K562 (cell line): ENCODE measurements around the gene IL17REL. TPM values are rescaled to one million over a fixed set of nuclear protein-coding genes. Genes with fewer than 3 reads are reported as not detected.

Source experiments
- BRCA1 ChIP-seq, 2 experiments: fragments of 450-650 bp in 1 of 2; sonication (generic) in 1 of 2; formaldehyde crosslinking in 1 of 2; IDR thresholded peaks; 2 replicates each; pipeline versions ENCODE4 v1.5.0 to v1.6.1; 2017 to 2020; ENCODE audit warnings: mild to moderate bottlenecking in 1 of 2, missing genetic modification reagents in 1 of 2
- CBX1 ChIP-seq: sonication (generic); IDR thresholded peaks from 2 replicates; pipeline ENCODE4 v1.6.1; 2016; ENCODE audit warnings: antibody characterized with exemption, low read depth, mild to moderate bottlenecking
- CREM ChIP-seq: IDR thresholded peaks from 2 replicates; pipeline ENCODE4 v1.6.1; 2014; ENCODE audit warnings: antibody characterized with exemption, low read depth
- CTCF ChIP-seq, 3 experiments: IDR thresholded peaks in 2 of 3; conservative IDR thresholded peaks in 1 of 3; 2 replicates each; pipeline ENCODE4 v1.5.1; 2011 to 2012; ENCODE audit warnings: low read length in 3 of 3, mild to moderate bottlenecking in 3 of 3, control low read depth in 2 of 3, improper control_type of control experiment in 1 of 3, inconsistent platforms in 1 of 3, low read depth in 1 of 3, mixed read lengths in 1 of 3, moderate library complexity in 1 of 3; ENCODE audit not compliant: insufficient read depth in 2 of 3
- DEAF1 ChIP-seq: fragments of 450-650 bp; formaldehyde crosslinking; IDR thresholded peaks from 2 replicates; pipeline ENCODE4 v1.4.0; 2020; ENCODE audit warnings: mild to moderate bottlenecking, moderate library complexity
- KLF10 ChIP-seq: fragments of 250-450 bp; sonication (Bioruptor Pico); IDR thresholded peaks from 2 replicates; pipeline ENCODE4 v1.6.1; 2021; ENCODE audit warnings: matching md5 sums
- MTA1 ChIP-seq: fragments of 450-650 bp; IDR thresholded peaks from 2 replicates; pipeline ENCODE4 v1.6.1; 2017; ENCODE audit warnings: borderline replicate concordance
- NFE2L1 ChIP-seq: fragments of 450-650 bp; IDR thresholded peaks from 2 replicates; pipeline ENCODE4 v1.6.1; 2016; ENCODE audit warnings: missing genetic modification characterization, low read depth, mild to moderate bottlenecking, missing compliant biosample characterization, moderate library complexity, borderline replicate concordance
- RAD21 ChIP-seq, 2 experiments: fragments of 250-450 bp in 1 of 2; fragments of 450-650 bp in 1 of 2; sonication (Bioruptor Pico) in 1 of 2; formaldehyde crosslinking in 1 of 2; IDR thresholded peaks in 1 of 2; conservative IDR thresholded peaks in 1 of 2; 2 replicates each; pipeline versions ENCODE4 v1.4.0 to v1.8.0; 2020 to 2022; ENCODE audit warnings: mild to moderate bottlenecking in 2 of 2, moderate library complexity in 1 of 2
- RB1 ChIP-seq: fragments of 450-650 bp; IDR thresholded peaks from 2 replicates; pipeline ENCODE4 v1.6.1; 2017; ENCODE audit warnings: low read depth, mild to moderate bottlenecking
- TOE1 ChIP-seq, 2 experiments: fragments of 450-650 bp in 1 of 2; sonication (generic) in 1 of 2; formaldehyde crosslinking in 1 of 2; IDR thresholded peaks; 2 replicates each; pipeline versions ENCODE4 v1.7.1 to v1.8.0; 2016 to 2022; ENCODE audit warnings: borderline replicate concordance in 2 of 2, mild to moderate bottlenecking in 2 of 2, antibody characterized with exemption in 1 of 2, inconsistent platforms in 1 of 2, low read depth in 1 of 2, missing genetic modification reagents in 1 of 2, moderate library complexity in 1 of 2
- U2AF1 ChIP-seq: fragments of 200-400 bp; formaldehyde crosslinking; optimal IDR thresholded peaks from 2 replicates; pipeline ENCODE3; 2017; ENCODE audit warnings: mild to moderate bottlenecking, low read depth, low read length, moderate library complexity
- USF2 ChIP-seq: sonication (generic); formaldehyde crosslinking; IDR thresholded peaks from 2 replicates; pipeline ENCODE4 v1.5.0; 2020; ENCODE audit warnings: missing genetic modification reagents
- YY1 ChIP-seq, 3 experiments: IDR thresholded peaks; 2 replicates each; pipeline ENCODE4 v1.6.1; 2011; ENCODE audit warnings: low read length in 2 of 3, mild to moderate bottlenecking in 2 of 3, moderate library complexity in 2 of 3, borderline replicate concordance in 1 of 3, control low read depth in 1 of 3, low read depth in 1 of 3; ENCODE audit not compliant: insufficient read depth in 3 of 3, insufficient replicate concordance in 2 of 3, control insufficient read depth in 1 of 3, insufficient read length in 1 of 3; ENCODE audit errors: extremely low read depth in 1 of 3
- ZBTB7A ChIP-seq: IDR thresholded peaks from 2 replicates; pipeline ENCODE4 v1.6.1; 2011; ENCODE audit warnings: low read depth, mild to moderate bottlenecking, low read length, moderate library complexity, borderline replicate concordance; ENCODE audit not compliant: control insufficient read depth
- ZNF212 ChIP-seq: fragments of 450-650 bp; formaldehyde crosslinking; IDR thresholded peaks from 2 replicates; pipeline ENCODE4 v1.4.0; 2020; ENCODE audit warnings: mild to moderate bottlenecking
- ZNF282 ChIP-seq: sonication (generic); formaldehyde crosslinking; IDR thresholded peaks from 2 replicates; pipeline ENCODE4 v1.8.1; 2023; ENCODE audit warnings: missing genetic modification reagents
- ZNF695 ChIP-seq: fragments of 450-650 bp; formaldehyde crosslinking; IDR thresholded peaks from 2 replicates; pipeline ENCODE4 v1.4.0; 2020; ENCODE audit warnings: mild to moderate bottlenecking, moderate library complexity
- polyA plus RNA-seq, 8 experiments: library from polyadenylated mRNA; depleted of rRNA in 4 of 8; stranded (reverse) in 5 of 8; unstranded in 3 of 8; fragments of >200 nt; fragmentation: Nextera tagmentation in 2 of 8; fragmentation: Illumina TruSeq in 1 of 8; extraction: Ambion mirVana in 2 of 8; extraction: Trizol in 1 of 8; gene quantifications; 2 replicates each; pipeline versions ENCODE4 v1.2.1 to v1.2.3, GENCODE V29; 2011 to 2014; ENCODE audit warnings: inconsistent platforms in 1 of 8, missing spikeins in 1 of 8
- total RNA-seq, 7 experiments: library from RNA; depleted of rRNA in 6 of 7; stranded (reverse); fragments of >200 nt in 6 of 7; fragmentation: Illumina TruSeq in 2 of 7; extraction: Trizol in 2 of 7; gene quantifications; 2 replicates each; pipeline versions ENCODE4 v1.2.1 to v1.2.3, GENCODE V29; 2011 to 2021; ENCODE audit warnings: low replicate concordance in 1 of 7

The IL17REL gene
- total and polyA plus RNA-seq, 9 of the 15 experiments (the other 6 are each of a cell fraction or from before 2014, with no cell fraction given), result 0.05 to 0.42 (median 0.11) TPM; not detected in 4

GRCh38 chr22:50030297-50031188, 18.0 kb upstream of the IL17REL start (continued):
- TF ChIP-seq USF2 (CRISPR knock-in tag), result no peak
- TF ChIP-seq ZNF282 (CRISPR knock-in tag), result no peak
- no peak for TF ChIP-seq CBX1
- peak; percentile 77 to 96 (median 91) for TF ChIP-seq CTCF (IDR thresholded peaks at IDR 0.05 in 2 of 3, conservative IDR thresholded peaks at IDR 0.05 in 1 of 3; ENCODE audit: insufficient read depth in 2 of 3, low read depth in 1 of 3, low read length in 3 of 3)
- peak in 1 of 3 experiments; percentile 36 for TF ChIP-seq YY1 (IDR thresholded peaks at IDR 0.05; ENCODE audit: borderline replicate concordance in 1 of 3, control insufficient read depth in 1 of 3, extremely low read depth in 1 of 3, insufficient read depth in 3 of 3, insufficient read length in 1 of 3, insufficient replicate concordance in 2 of 3, low read depth in 1 of 3, low read length in 2 of 3)
- no peak for TF ChIP-seq U2AF1
- TF ChIP-seq NFE2L1, result no peak
- TF ChIP-seq ZBTB7A, result peak; percentile 74
- TF ChIP-seq TOE1 (IDR thresholded peaks at IDR 0.05; ENCODE audit: borderline replicate concordance), result no peak
- no peak for TF ChIP-seq TOE1 (CRISPR knock-in tag; IDR thresholded peaks at IDR 0.05; ENCODE audit: borderline replicate concordance, low read depth)
- TF ChIP-seq KLF10 (CRISPR knock-in tag), result no peak
- peak; percentile 87 for TF ChIP-seq DEAF1
- TF ChIP-seq RB1, result peak; percentile 82
- TF ChIP-seq ZNF212 (CRISPR knock-in tag), result no peak
- TF ChIP-seq CREM, result peak; percentile 35; the same call in 1 of the 2 replicates
- TF ChIP-seq ZNF695 (CRISPR knock-in tag), result no peak
- TF ChIP-seq BRCA1 (IDR thresholded peaks at IDR 0.05), result no peak
- no peak for TF ChIP-seq BRCA1 (CRISPR knock-in tag; IDR thresholded peaks at IDR 0.05)
- no peak for TF ChIP-seq MTA1
- peak; percentile 90 to 97 for TF ChIP-seq RAD21 (CRISPR knock-in tag; conservative IDR thresholded peaks at IDR 0.05 in 1 of 2, IDR thresholded peaks at IDR 0.05 in 1 of 2)
